Skeletal muscle satellite cell (primary cell): ENCODE measurements around the gene CXADR. TPM values are rescaled to one million over a fixed set of nuclear protein-coding genes. Genes with fewer than 3 reads are reported as not detected.
"Not testable (repeated sequence)": the region's sequence is repeated elsewhere in the genome, so short reads cannot be mapped to it uniquely, and the experiment has no call there.

Experiments used
- H3K27me3 ChIP-seq: 2 replicates; pipeline ENCODE4 v1.7.0; 2013; ENCODE audit warnings: low read length; ENCODE audit not compliant: control insufficient read depth, insufficient read depth
- H3K36me3 ChIP-seq: 2 replicates; pipeline ENCODE4 v1.7.0; 2013; ENCODE audit warnings: mild to moderate bottlenecking, control low read depth, low read length; ENCODE audit not compliant: insufficient read depth
- H3K4me1 ChIP-seq: 2 replicates; pipeline ENCODE4 v1.7.0; 2013; ENCODE audit warnings: low read length; ENCODE audit not compliant: control insufficient read depth, insufficient read depth
- H3K4me2 ChIP-seq: 2 replicates; pipeline ENCODE4 v1.7.0; 2013; ENCODE audit warnings: mild to moderate bottlenecking, low read length
- H3K4me3 ChIP-seq: 2 replicates; pipeline ENCODE4 v1.7.0; 2013; ENCODE audit warnings: low read length
- H3K9ac ChIP-seq: 2 replicates; pipeline ENCODE4 v1.7.0; 2013; ENCODE audit warnings: mild to moderate bottlenecking, low read depth, low read length, moderate library complexity
- H3K9me3 ChIP-seq: replicated peaks from 2 replicates; pipeline ENCODE4 v1.7.0; 2013; ENCODE audit warnings: mild to moderate bottlenecking, control low read depth, low read length
- total RNA-seq: library from RNA; depleted of rRNA; stranded (reverse); fragments of >200 nt; gene quantifications from 2 replicates; pipeline ENCODE4 v1.2.3, GENCODE V29; 2012; rRNA removed

Gene CXADR
- under 0.01 TPM in 1 of 2 replicates, not detected in the other for total RNA-seq

DNA sequence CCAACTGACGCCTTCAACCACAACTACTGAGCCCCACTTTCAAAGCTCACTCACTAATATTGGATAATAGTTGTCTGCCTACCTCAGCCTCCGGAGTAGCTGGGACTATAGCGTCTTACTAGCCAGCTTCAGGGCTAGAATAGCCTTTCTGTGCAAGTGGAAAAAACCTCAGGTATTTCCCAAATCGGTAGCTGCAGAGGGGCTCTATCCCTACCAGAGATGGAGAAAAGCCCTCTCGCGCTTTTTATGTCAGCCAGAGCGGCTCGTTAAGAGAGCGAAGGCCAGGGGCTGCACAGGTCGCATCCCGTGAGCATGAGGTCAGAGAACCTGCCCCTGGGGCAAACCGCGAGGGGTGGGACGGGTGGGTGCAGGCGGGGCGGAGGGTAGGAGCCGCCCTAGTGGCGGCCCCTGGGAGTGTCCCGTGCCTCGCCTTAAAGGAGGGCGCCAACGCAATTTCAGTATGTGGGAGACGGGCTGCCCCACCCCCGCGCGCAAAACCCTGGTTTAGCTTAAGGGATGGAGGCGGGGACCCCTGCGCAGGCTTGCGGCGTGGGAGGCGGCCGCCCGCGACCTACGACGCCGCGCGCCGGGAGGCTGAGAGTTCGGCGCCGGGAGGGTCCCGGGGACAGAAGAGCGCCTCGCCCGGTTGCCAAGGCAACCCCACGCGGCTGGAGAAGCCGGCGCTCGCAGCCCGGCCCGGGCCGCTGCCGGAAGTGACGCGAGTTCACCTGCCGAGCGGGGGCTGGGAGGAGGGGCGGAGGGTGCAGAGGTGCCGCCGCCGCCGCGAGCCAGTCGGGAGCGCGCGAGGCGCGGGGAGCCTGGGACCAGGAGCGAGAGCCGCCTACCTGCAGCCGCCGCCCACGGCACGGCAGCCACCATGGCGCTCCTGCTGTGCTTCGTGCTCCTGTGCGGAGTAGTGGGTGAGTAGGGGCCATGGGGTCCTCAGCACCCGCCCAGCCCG, at the start of gene CXADR:
Gene CXADR, plus strand, starts transcription at position 791 of the 961 bp plus-strand sequence. Its CDS starts 87 bp downstream, at position 878.
- Histone ChIP-seq H3K4me3 (peak within 1 kb of the TSS; percentile 64), H3K4me1 (peaks cover 4% of the 10 kb centered on the region), H3K9ac (no peak within 1 kb of the TSS), H3K36me3 (no peaks in the 10 kb centered on the region), H3K27me3 (peaks cover 54% of the 10 kb centered on the region), H3K4me2 (peak within 1 kb of the TSS; percentile 79), H3K9me3 (no peaks in the 10 kb centered on the region)

DNA sequence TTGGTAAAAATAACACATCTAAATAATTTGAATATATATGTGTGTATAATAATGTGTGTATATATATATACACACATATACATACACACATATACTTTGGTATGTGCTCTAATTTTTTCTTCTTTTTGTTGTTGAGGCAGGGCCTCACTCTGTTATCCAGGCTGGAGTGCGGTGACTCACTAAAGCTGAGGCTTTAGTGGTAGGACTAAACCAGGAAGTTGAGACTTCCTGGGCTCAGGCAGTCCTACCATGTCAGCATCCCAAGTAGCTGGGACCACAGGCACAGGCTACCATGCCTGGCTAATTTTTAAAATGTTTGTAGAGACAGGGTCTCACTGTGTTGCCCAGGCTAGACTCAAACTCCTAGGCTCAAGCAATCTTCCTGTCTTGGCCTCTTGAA, 46.7 kb upstream of the CXADR start:
- Histone ChIP-seq H3K4me2 (no peak overlapping the region), H3K4me3 (no peak overlapping the region), H3K27me3 (no peaks in the 10 kb centered on the region), H3K36me3 (no peaks in the 10 kb centered on the region), H3K9ac (no peak overlapping the region), H3K9me3 (no peaks in the 10 kb centered on the region), H3K4me1 (peaks cover 11% of the 10 kb centered on the region)

DNA sequence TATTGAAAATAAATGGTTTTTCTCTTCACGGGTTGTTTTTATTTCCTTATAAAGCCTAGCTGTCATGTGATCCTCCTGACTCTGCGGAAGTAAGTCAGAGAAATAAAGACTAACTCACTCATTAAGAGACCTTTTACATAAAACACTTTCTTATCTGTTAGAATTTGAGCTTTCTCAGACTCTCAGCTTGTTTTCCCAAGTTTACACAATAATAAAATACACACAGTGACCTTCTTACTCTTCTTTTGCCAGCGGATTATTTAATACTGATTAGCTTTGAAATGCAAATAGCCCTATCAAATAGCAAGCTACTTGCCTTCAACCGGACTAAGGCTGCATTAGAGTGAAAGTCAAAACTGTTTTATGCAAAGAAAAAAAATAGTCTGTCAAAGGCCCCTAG, 45.5 kb upstream of the CXADR start:
- Histone ChIP-seq H3K9ac (no peak overlapping the region), H3K36me3 (no peaks in the 10 kb centered on the region), H3K4me3 (no peak overlapping the region), H3K4me1 (peaks cover 8% of the 10 kb centered on the region), H3K27me3 (peaks cover under 1% of the 10 kb centered on the region), H3K4me2 (no peak overlapping the region), H3K9me3 (no peaks in the 10 kb centered on the region)

DNA sequence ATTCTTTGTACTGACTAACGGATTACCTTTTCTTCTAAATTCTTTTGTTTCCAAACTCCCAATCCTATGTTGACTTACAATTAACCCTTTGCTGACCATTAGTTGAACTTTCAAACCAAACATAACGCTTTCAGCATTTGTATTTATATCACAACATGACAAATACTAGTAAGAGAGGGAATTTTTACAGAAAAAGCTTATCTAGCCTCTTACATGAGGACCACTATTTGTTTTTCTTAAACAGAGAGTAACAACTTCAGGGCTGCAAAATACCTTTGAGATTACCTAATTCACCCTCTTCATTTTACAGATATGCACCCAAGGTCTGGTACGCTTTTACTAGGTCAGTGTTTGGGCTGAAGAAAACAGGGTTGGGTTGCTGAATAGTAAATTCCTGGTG, 45.0 kb upstream of the CXADR start:
- Histone ChIP-seq H3K36me3 (no peaks in the 10 kb centered on the region), H3K9me3 (no peaks in the 10 kb centered on the region), H3K9ac (no peak overlapping the region), H3K27me3 (peaks cover 4% of the 10 kb centered on the region), H3K4me3 (no peak overlapping the region), H3K4me2 (no peak overlapping the region), H3K4me1 (peaks cover 8% of the 10 kb centered on the region)

DNA sequence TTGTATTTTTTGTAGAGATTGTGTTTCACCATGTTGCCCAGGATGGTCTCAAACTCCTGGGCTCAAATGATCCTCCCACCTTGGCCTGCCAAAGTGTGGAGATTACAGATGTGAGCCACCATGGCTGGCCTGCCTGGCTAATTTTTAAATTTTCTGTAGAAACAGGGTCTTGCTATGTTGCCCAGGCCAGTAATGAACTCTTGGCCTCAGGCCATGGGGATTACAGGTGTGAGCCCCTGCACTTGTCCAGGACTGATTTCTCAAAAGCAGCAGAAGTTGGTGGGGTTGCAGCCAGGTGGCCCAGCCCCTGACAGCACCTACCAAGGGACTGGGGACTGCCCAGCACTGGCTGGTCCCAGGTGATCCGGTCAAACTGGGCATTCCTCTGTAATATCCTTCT, 44.1 kb upstream of the CXADR start:
- Histone ChIP-seq H3K9ac (no peak overlapping the region), H3K4me3 (no peak overlapping the region), H3K4me1 (peaks cover 3% of the 10 kb centered on the region), H3K9me3 (no peaks in the 10 kb centered on the region), H3K27me3 (peaks cover 4% of the 10 kb centered on the region), H3K36me3 (no peaks in the 10 kb centered on the region), H3K4me2 (no peak overlapping the region)

DNA sequence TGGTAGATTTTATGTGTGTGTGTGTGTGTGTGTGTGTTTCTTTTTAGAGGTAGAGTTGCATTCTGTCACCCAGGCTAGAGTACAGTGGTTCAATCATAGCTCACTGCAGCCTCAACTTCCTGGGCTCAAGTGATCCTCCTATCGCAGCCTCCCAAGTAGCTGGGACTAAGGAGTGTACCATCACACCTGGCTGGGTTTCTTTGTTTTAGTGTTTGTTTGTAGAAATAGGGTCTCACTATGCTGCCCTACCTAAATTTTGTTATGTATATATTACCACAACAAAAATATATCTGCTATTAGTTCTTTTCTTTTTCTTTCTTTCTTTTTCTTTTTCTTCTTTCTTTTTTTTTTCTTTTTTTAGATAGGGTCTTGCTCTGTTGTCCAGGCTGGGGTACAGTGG, 43.1 kb upstream of the CXADR start:
- Histone ChIP-seq H3K4me2 (no peak overlapping the region), H3K9ac (no peak overlapping the region), H3K4me3 (no peak overlapping the region), H3K27me3 (peaks cover 4% of the 10 kb centered on the region), H3K9me3 (no peaks in the 10 kb centered on the region), H3K4me1 (no peaks in the 10 kb centered on the region), H3K36me3 (no peaks in the 10 kb centered on the region)

DNA sequence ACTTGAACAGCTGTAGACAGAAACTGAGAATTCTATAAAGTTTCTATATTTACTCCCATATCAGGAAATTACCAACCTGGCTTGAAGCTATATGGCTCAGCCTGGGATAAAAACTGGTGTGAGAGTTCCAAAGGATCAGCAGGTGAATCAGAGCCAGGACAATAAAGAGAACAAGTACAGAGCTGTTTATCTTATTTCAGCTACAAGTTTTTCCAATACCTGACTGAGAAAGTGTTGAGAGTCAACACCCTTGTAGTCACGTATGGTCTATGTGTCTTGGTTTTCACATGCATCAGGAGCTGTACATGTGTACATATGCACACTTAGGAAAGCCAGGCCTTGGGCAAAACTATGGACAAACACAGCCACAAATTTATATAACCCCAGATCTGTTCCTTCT, 40.7 kb upstream of the CXADR start:
- Histone ChIP-seq H3K4me3 (no peak overlapping the region), H3K27me3 (peaks cover 4% of the 10 kb centered on the region), H3K4me1 (no peaks in the 10 kb centered on the region), H3K36me3 (no peaks in the 10 kb centered on the region), H3K9ac (no peak overlapping the region), H3K9me3 (no peaks in the 10 kb centered on the region), H3K4me2 (no peak overlapping the region)

DNA sequence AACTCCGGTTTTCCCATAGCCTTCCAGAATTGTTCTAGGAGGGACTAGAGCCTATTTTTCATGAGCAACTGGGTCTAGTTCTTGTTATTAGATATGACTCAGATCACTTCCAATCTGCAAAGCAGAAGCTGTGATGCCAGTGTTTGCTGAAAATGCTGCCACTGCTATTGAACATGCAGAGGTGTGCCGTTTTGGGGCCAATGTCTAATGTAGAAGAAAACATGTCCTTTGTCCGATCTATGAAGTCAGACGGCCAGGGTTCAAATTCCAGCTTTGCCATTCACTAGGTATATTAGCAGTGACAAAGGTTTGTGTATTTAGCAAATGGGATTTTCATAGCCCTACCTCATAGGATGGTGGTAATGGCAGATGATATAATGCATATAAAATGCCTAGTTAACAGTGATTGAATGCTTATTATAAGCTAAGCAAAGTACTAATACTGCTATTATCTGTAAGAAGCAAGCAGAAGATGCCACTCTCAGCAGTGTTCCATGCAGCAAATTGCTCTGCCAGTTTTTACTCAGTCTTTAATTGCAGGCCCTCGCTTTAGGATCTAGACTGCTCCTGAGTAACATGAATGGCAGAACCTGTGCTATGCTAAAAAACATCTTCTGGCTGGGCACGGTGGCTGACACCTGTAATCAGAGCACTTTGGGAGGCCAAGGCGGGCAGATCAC, 40.1 kb upstream of the CXADR start:
- H3K4me1 ChIP-seq = no peaks in the 10 kb centered on the region
- no peak overlapping the region for H3K4me2 ChIP-seq
- H3K36me3 ChIP-seq = no peaks in the 10 kb centered on the region
- H3K9ac ChIP-seq = no peak overlapping the region
- H3K27me3 ChIP-seq = peaks cover 4% of the 10 kb centered on the region
- no peak overlapping the region for H3K4me3 ChIP-seq
- H3K9me3 ChIP-seq = no peaks in the 10 kb centered on the region

DNA sequence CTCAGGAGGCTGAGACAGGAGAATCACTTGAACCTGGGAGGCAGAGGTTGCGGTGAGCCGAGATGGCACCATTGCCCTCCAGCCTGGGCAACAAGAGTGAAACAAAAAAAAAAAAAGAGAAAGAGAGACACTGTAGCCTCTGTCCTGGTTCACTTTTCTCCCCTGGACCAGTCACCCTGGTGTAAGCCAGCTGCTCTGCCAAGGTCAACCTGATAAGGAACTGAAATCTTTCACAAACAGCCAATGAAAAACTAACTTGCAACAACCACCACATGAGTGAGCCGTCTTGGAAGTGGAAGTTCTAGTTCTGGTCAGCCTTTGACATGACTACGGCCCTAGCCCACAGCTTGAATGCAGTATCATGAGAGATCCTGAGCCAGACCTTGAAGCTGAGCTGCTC, 36.8 kb upstream of the CXADR start:
- Histone ChIP-seq H3K36me3 (no peaks in the 10 kb centered on the region), H3K9ac (no peak overlapping the region), H3K27me3 (peaks cover 5% of the 10 kb centered on the region), H3K4me2 (no peak overlapping the region), H3K4me1 (no peaks in the 10 kb centered on the region), H3K9me3 (no peaks in the 10 kb centered on the region), H3K4me3 (no peak overlapping the region)

DNA sequence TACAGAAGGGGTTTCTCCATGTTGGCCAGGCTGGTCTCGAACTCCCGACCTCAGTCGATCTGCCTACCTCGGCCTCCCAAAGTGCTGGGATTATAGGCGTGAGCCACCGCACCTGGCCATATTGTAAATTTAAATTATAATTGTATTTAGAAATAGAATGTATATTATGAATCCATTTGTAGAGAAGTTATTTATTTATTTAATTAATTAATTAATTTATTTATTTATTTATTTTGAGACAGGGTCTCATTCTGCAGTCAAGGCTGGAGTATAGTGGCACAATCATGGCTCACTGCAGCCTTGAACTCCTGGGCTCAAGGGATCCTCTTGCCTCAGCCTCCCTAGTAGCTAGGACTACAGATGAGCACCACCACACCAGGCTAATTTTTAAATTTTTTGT, 34.7 kb upstream of the CXADR start:
- not testable (repeated sequence) for H3K4me1 ChIP-seq, H3K36me3 ChIP-seq, H3K4me3 ChIP-seq, H3K9ac ChIP-seq, H3K4me2 ChIP-seq, H3K9me3 ChIP-seq
- H3K27me3 ChIP-seq = peaks cover 11% of the 10 kb centered on the region

DNA sequence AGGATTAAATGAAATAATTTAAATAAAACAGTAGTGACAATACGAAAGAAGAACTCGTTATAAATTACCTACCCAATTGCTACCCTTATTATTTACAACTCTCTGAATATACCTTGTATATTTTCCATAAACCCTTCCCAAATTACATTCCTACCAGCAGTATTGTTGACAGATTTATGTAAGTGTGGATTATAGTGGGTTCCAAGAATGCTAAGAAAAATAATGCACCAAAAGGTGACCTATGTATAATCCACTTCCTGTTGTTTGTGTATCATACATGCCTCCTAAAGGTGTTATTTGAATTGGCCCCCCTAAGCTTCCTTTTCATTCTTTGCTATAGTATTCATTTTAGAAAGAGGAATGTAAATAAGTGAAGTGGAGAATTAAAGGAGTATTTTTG, 33.2 kb upstream of the CXADR start:
- no peaks in the 10 kb centered on the region for H3K36me3 ChIP-seq
- no peak overlapping the region for H3K4me2 ChIP-seq
- H3K9me3 ChIP-seq = no peaks in the 10 kb centered on the region
- peaks cover 11% of the 10 kb centered on the region for H3K27me3 ChIP-seq
- H3K9ac ChIP-seq = no peak overlapping the region
- H3K4me1 ChIP-seq = no peaks in the 10 kb centered on the region
- H3K4me3 ChIP-seq = no peak overlapping the region
